Transverse colon (tissue), 4 donors: ENCODE measurements around the gene KCNJ2. TPM values are rescaled to one million over a fixed set of nuclear protein-coding genes. Genes with fewer than 3 reads are reported as not detected.

Experiments
- DNase-seq: peaks from one replicate; pipeline ENCODE4 v3.0.0-alpha.2; 2019
- H3K27ac ChIP-seq, 4 donors: fragments of 200-600 bp; sonication (generic); 2 replicates each; pipeline ENCODE4 v1.5.1; 2016 to 2018; ENCODE audit warnings: inconsistent platforms in 4 of 4
- H3K27me3 ChIP-seq: fragments of 200-600 bp; sonication (generic); 2 replicates; pipeline ENCODE4 v1.5.1; 2017; ENCODE audit warnings: inconsistent platforms
- H3K36me3 ChIP-seq, 4 donors: fragments of 200-600 bp; sonication (generic); 2 replicates each; pipeline ENCODE4 v1.5.1; 2017 to 2019; ENCODE audit warnings: inconsistent platforms in 4 of 4
- H3K4me1 ChIP-seq, 4 donors: fragments of 200-600 bp; sonication (generic); 2 replicates each; pipeline ENCODE4 v1.5.1; 2017 to 2020; ENCODE audit warnings: inconsistent platforms in 4 of 4
- H3K4me3 ChIP-seq, 4 donors: fragments of 200-600 bp; sonication (generic); 1 replicate in 1 of 4; 2 replicates in 3 of 4; pipeline versions ENCODE4 v1.5.1 to v1.6.1; 2017 to 2019; ENCODE audit warnings: inconsistent platforms in 4 of 4
- H3K9me3 ChIP-seq, 2 donors: fragments of 200-600 bp; sonication (generic); 2 replicates each; pipeline ENCODE4 v1.5.1; 2017 to 2019; ENCODE audit warnings: inconsistent platforms in 2 of 2
- EP300 ChIP-seq: sonication (generic); formaldehyde crosslinking; IDR thresholded peaks from one replicate; pipeline ENCODE4 v1.6.1; 2017; ENCODE audit warnings: antibody characterized with exemption, low read depth
- POLR2A ChIP-seq: fragments of 450-650 bp; IDR thresholded peaks from one replicate; pipeline ENCODE4 v1.6.1; 2016; ENCODE audit warnings: antibody characterized with exemption, mild to moderate bottlenecking, moderate library complexity
- POLR2AphosphoS5 ChIP-seq, 3 donors: sonication (generic); formaldehyde crosslinking; IDR thresholded peaks; one replicate each; pipeline ENCODE4 v1.6.1; 2016; ENCODE audit warnings: antibody characterized with exemption in 3 of 3
- WGBS, 2 donors: methylation state at CpG; one replicate each; pipeline ENCODE4 v1.1.5; 2018; ENCODE audit warnings: low coverage in 1 of 2; 5-methylcytosine and 5-hydroxymethylcytosine counted together
- in situ Hi-C, 4 donors: fragments of 200-750 bp; cut with MboI; loops; one replicate each; pipeline versions ENCODE4 v1.15.0 to v1.15.1; 2017; ENCODE audit warnings: low sequenced_read_pairs in 3 of 4, low pct_ligation_motif_present in 1 of 4, low pct_unique_long_range_greater_than_20kb in 1 of 4
- intact Hi-C: fragments of 100-400 bp; cut with DNase I; formaldehyde crosslinking; loops from one replicate; pipeline ENCODE4 v1.15.1; 2023; ENCODE audit warnings: low total_unique reads
- total RNA-seq, 4 donors: library from RNA; depleted of rRNA; stranded (reverse); fragments of >200 nt; gene quantifications; one replicate each; pipeline ENCODE4 v1.1.0, GENCODE V29; 2016
- TF ChIP-seq, protein P1 (sequence below), 5 experiments: fragments of 200-600 bp in 3 of 5; fragments of 450-650 bp in 2 of 5; sonication (generic) in 3 of 5; IDR thresholded peaks; 1 replicate in 2 of 5; 2 replicates in 3 of 5; pipeline ENCODE4 v1.5.1; 2016 to 2017; ENCODE audit warnings: antibody characterized with exemption in 5 of 5, inconsistent platforms in 3 of 5, mild to moderate bottlenecking in 2 of 5, moderate library complexity in 1 of 5

Gene KCNJ2
- total RNA-seq, 4 donors from 2014 or later: 15.4 to 37.4 (median 19.7) TPM

DNA sequence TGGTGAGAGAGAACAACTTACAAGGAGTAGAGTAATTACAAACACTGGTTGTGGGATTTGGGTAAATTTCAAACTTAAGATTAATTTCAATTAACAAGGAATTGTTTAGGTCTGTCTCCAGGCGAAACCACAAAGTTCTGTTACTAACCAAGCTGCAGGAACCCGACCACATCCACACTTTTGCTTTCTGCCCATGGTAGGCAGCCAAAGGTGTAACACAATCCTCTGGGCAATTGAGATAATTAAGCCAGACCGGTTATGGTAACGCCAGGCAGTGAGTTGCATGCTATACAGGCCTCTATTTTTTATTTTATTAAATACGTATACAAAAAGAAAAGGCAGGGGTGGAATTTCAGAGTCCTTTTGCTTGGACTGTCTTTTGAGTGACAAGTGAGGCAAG, 12.0 kb downstream of the KCNJ2 start:
- no peak for TF ChIP-seq POLR2A
- TF ChIP-seq POLR2AphosphoS5 (IDR thresholded peaks at IDR 0.05): no peak
- TF ChIP-seq, protein P1, sequence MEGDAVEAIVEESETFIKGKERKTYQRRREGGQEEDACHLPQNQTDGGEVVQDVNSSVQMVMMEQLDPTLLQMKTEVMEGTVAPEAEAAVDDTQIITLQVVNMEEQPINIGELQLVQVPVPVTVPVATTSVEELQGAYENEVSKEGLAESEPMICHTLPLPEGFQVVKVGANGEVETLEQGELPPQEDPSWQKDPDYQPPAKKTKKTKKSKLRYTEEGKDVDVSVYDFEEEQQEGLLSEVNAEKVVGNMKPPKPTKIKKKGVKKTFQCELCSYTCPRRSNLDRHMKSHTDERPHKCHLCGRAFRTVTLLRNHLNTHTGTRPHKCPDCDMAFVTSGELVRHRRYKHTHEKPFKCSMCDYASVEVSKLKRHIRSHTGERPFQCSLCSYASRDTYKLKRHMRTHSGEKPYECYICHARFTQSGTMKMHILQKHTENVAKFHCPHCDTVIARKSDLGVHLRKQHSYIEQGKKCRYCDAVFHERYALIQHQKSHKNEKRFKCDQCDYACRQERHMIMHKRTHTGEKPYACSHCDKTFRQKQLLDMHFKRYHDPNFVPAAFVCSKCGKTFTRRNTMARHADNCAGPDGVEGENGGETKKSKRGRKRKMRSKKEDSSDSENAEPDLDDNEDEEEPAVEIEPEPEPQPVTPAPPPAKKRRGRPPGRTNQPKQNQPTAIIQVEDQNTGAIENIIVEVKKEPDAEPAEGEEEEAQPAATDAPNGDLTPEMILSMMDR (IDR thresholded peaks at IDR 0.05): no peak
- TF ChIP-seq EP300: no peak
- Histone ChIP-seq H3K9me3 (no peaks in the 10 kb centered on the region), H3K4me1 (peaks cover 0 to 5% (median 0%) of the 10 kb centered on the region in 4 donors), H3K27ac (no peak overlapping the region), H3K36me3 (peaks cover 0 to 2% (median 0%) of the 10 kb centered on the region in 4 donors), H3K4me3 (no peak overlapping the region), H3K27me3 (no peaks in the 10 kb centered on the region)
- intact Hi-C loops (no loop called here), in situ Hi-C loops (no loop called here)
- WGBS, 2 donors: 81 to 88% methylated on average over 5 of the region's 5 CpGs
- no peak for DNase-seq

GRCh38 chr17:70181866-70182265, 12.5 kb downstream of the KCNJ2 start:
- TF ChIP-seq, protein P1 (IDR thresholded peaks at IDR 0.05): no peak
- no peak overlapping the region for H3K4me3 ChIP-seq
- intact Hi-C loops (no loop called here), in situ Hi-C loops (no loop called here)
- no peaks in the 10 kb centered on the region for H3K9me3 ChIP-seq
- no peak overlapping the region for H3K27ac ChIP-seq
- H3K4me1 ChIP-seq: peaks cover 0 to 5% (median 0%) of the 10 kb centered on the region in 4 donors
- H3K27me3 ChIP-seq: no peaks in the 10 kb centered on the region
- 84 to 88% methylated on average over 3 of the region's 3 CpGs for WGBS, 2 donors
- H3K36me3 ChIP-seq: no peaks in the 10 kb centered on the region
- DNase-seq: no peak

- in situ Hi-C loops (no loop called here), intact Hi-C loops (no loop called here)
- peaks cover 0 to 3% (median 0%) of the 10 kb centered on the region in 4 donors for H3K4me1 ChIP-seq
- no peaks in the 10 kb centered on the region for H3K36me3 ChIP-seq
- 81 to 85% methylated on average over 2 to 4 of the region's 4 CpGs for WGBS, 2 donors
- no peak for DNase-seq
- no peak overlapping the region for H3K4me3 ChIP-seq
- no peaks in the 10 kb centered on the region for H3K9me3 ChIP-seq
- TF ChIP-seq POLR2AphosphoS5 (IDR thresholded peaks at IDR 0.05): no peak
- no peak for TF ChIP-seq POLR2A
- no peak for TF ChIP-seq EP300
- TF ChIP-seq, protein P1 (IDR thresholded peaks at IDR 0.05): no peak
- H3K27ac ChIP-seq: no peak overlapping the region
- H3K27me3 ChIP-seq: no peaks in the 10 kb centered on the region
Measured at GRCh38 chr17:70183508-70183907, 14.2 kb downstream of the KCNJ2 start.

GRCh38 chr17:70184207-70184606, 14.9 kb downstream of the KCNJ2 start:
- no peak for DNase-seq
- TF ChIP-seq EP300 (no peak), POLR2A (no peak), POLR2AphosphoS5 (IDR thresholded peaks at IDR 0.05) (no peak)
- TF ChIP-seq, protein P1 (IDR thresholded peaks at IDR 0.05): no peak
- in situ Hi-C loops (no loop called here), intact Hi-C loops (no loop called here)
- H3K4me1 ChIP-seq: peaks cover 0 to 3% (median 0%) of the 10 kb centered on the region in 4 donors
- H3K4me3 ChIP-seq: no peak overlapping the region
- H3K9me3 ChIP-seq: no peaks in the 10 kb centered on the region
- no peaks in the 10 kb centered on the region for H3K27me3 ChIP-seq
- no peaks in the 10 kb centered on the region for H3K36me3 ChIP-seq
- H3K27ac ChIP-seq: no peak overlapping the region
